ENCODE data around the gene EFHC1. TPM values are rescaled to one million over a fixed set of nuclear protein-coding genes. Genes with fewer than 3 reads are reported as not detected.

EFHC1 gene
- total RNA-seq, 4 donors from 2014 or later: 14.0 to 63.0 (median 27.6) TPM

DNA sequence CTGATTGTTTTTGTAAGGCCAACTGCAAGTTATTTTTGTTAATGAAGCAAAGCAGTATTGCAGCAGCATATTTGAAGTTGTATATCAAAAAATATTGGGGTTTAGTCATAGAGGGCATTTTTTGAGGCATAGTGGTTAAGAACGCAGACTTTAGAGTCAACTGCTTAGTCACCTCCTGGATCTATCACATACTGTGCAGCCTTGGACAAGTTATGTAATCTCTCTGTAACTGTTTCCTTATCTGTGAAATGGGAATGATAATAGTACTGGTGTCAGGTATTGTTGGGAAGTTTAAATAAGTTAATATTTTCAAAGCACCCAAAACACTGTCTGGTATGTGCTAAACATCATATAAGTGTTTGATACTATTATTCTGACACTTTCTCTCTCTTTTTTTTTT lies 27.2 kb upstream of the EFHC1 start:
- Histone ChIP-seq H3K9me3 (no peaks in the 10 kb centered on the region), H3K36me3 (no peaks in the 10 kb centered on the region), H3K27ac (no peak overlapping the region), H3K27me3 (no peaks in the 10 kb centered on the region), H3K4me1 (peaks cover 18% of the 10 kb centered on the region), H3K4me3 (no peak overlapping the region)
- no peak for DNase-seq (ENCODE audit: low spot score in 2 of 2)
- WGBS: 57% methylated on average over 1 of the region's 1 CpG
- TF ChIP-seq, protein P1, sequence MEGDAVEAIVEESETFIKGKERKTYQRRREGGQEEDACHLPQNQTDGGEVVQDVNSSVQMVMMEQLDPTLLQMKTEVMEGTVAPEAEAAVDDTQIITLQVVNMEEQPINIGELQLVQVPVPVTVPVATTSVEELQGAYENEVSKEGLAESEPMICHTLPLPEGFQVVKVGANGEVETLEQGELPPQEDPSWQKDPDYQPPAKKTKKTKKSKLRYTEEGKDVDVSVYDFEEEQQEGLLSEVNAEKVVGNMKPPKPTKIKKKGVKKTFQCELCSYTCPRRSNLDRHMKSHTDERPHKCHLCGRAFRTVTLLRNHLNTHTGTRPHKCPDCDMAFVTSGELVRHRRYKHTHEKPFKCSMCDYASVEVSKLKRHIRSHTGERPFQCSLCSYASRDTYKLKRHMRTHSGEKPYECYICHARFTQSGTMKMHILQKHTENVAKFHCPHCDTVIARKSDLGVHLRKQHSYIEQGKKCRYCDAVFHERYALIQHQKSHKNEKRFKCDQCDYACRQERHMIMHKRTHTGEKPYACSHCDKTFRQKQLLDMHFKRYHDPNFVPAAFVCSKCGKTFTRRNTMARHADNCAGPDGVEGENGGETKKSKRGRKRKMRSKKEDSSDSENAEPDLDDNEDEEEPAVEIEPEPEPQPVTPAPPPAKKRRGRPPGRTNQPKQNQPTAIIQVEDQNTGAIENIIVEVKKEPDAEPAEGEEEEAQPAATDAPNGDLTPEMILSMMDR (IDR thresholded peaks at IDR 0.05): no peak
- TF ChIP-seq EP300 (IDR thresholded peaks at IDR 0.05): no peak
- TF ChIP-seq POLR2AphosphoS5 (IDR thresholded peaks at IDR 0.05): no peak
- no peak for TF ChIP-seq POLR2A (IDR thresholded peaks at IDR 0.05)

DNA sequence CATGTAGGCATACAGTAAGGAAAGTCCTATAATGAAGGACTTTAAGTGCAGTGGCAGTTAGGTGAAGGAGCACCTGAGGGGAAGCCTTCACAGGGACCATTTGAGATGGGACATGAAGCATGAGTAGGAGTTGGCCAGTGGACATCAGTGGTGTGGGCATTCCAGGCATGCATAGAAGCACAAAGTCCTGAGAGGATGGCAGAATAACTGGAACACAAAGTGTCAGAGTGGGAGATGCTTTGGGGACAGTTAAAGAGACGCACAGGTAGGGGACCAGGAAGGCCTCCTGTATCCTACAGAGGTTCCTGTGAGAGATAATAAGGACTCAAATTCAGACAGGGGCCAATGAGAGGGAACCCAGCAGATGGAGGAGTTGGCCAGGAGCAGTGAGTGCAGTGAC lies 26.4 kb upstream of the EFHC1 start:
- H3K27me3 ChIP-seq: no peaks in the 10 kb centered on the region
- TF ChIP-seq POLR2A (IDR thresholded peaks at IDR 0.05) (no peak), POLR2AphosphoS5 (IDR thresholded peaks at IDR 0.05) (no peak), EP300 (IDR thresholded peaks at IDR 0.05) (no peak)
- TF ChIP-seq, protein P1 (IDR thresholded peaks at IDR 0.05): no peak
- no peaks in the 10 kb centered on the region for H3K36me3 ChIP-seq
- H3K9me3 ChIP-seq: no peaks in the 10 kb centered on the region
- no peak for DNase-seq (ENCODE audit: low spot score in 2 of 2)
- H3K4me1 ChIP-seq: peaks cover 18% of the 10 kb centered on the region
- no peak overlapping the region for H3K4me3 ChIP-seq
- WGBS: 96% methylated on average over 1 of the region's 1 CpG
- no peak overlapping the region for H3K27ac ChIP-seq

DNA sequence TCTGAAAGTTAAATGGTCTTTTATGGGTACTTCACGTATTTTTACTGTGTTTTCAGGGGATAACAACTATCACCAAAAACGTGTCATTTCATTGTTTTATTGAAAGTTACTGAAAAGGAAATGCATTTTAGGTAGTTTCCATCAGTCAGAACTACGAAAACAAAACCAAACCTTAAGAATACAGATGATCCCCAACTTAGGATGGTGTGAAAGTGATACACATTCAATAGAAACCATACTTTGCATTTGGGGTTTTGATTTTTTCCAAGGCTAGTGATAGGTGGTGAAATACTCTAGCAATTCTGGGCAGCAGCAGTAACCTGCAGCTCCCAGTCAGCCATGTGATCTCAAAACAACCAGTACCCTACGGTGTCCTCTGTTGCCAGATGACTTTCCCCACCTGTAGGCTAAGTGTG lies 25.9 kb upstream of the EFHC1 start:
- H3K4me3 ChIP-seq: no peak overlapping the region
- peaks cover 15% of the 10 kb centered on the region for H3K4me1 ChIP-seq
- DNase-seq (ENCODE audit: low spot score in 2 of 2): no peak
- H3K36me3 ChIP-seq: no peaks in the 10 kb centered on the region
- no peak for TF ChIP-seq POLR2AphosphoS5 (IDR thresholded peaks at IDR 0.05)
- TF ChIP-seq POLR2A (IDR thresholded peaks at IDR 0.05): no peak
- no peak for TF ChIP-seq EP300 (IDR thresholded peaks at IDR 0.05)
- TF ChIP-seq, protein P1 (IDR thresholded peaks at IDR 0.05): no peak
- H3K9me3 ChIP-seq: no peaks in the 10 kb centered on the region
- H3K27me3 ChIP-seq: no peaks in the 10 kb centered on the region
- WGBS: 88% methylated on average over 4 of the region's 4 CpGs
- no peak overlapping the region for H3K27ac ChIP-seq

DNA sequence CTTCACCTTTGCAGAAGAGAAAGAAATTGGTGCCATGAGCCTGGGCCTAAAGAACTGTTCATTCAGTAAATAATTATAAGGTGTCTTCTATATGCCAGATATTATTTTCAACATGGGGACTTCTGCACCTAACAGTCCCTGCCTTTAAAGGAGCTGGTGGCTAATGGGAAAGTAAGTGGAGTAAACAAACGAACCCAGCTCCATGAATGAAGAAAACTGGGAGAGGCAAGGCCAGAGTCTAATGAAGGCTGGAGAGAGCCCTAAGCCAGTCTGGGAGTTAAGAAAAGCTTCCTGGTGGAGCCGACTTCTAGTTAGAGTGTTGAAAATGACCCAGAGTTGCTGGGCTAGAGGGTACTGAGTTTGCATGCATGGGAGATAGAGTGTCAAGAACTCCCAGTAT lies 24.2 kb upstream of the EFHC1 start:
- H3K36me3 ChIP-seq: no peaks in the 10 kb centered on the region
- no peak for DNase-seq (ENCODE audit: low spot score in 2 of 2)
- WGBS: 93% methylated on average over 2 of the region's 2 CpGs
- H3K27me3 ChIP-seq: no peaks in the 10 kb centered on the region
- H3K9me3 ChIP-seq: no peaks in the 10 kb centered on the region
- no peak overlapping the region for H3K4me3 ChIP-seq
- no peak for TF ChIP-seq POLR2AphosphoS5 (IDR thresholded peaks at IDR 0.05)
- TF ChIP-seq, protein P1 (IDR thresholded peaks at IDR 0.05): no peak
- TF ChIP-seq EP300 (IDR thresholded peaks at IDR 0.05): no peak
- TF ChIP-seq POLR2A (IDR thresholded peaks at IDR 0.05): no peak
- H3K4me1 ChIP-seq: peaks cover under 1% of the 10 kb centered on the region
- no peak overlapping the region for H3K27ac ChIP-seq

DNA sequence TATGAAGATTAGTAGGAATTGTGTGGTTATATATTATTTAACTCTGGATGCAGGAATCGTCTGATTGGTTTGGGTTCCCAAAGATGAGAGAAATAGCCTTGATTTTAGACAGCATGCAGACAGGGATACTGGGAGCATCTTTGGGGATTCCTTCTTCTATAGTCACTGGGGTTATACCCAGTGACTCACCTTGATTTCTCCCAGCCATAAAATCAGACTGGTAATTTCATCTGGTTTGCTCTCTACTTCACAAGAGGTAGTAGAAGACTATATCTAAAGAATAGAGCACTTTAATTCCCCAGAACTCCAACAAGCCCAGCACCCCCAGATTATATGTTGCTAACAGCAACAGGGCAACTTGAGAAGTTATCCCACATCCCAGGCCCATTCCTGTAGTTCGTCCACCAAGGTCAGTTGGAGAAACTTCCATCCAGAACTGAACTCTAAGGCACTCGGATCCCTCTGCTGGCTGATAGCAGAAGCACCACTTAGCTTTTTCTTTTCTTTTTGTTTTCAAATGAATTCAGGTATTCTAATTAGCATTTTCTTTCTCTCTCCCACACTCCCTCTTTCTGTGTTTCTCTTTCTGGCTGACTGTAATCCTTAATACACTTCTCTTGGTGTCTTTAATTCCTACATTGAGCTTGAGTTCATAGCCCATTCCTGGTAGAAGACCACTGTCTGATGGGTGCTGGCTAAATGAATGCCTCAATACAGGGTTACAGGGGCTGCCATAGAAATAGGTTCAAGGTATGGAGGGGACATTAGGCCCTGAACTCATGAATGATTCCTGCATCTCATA lies 20.4 kb upstream of the EFHC1 start:
- no peak for DNase-seq (ENCODE audit: low spot score in 2 of 2)
- no peak for TF ChIP-seq EP300 (IDR thresholded peaks at IDR 0.05)
- TF ChIP-seq, protein P1 (IDR thresholded peaks at IDR 0.05): peak; percentile 18 to 71
- no peak overlapping the region for H3K4me3 ChIP-seq
- H3K9me3 ChIP-seq: no peaks in the 10 kb centered on the region
- no peaks in the 10 kb centered on the region for H3K27me3 ChIP-seq
- H3K27ac ChIP-seq: no peak overlapping the region
- 35% methylated on average over 3 of the region's 3 CpGs for WGBS
- peaks cover 13% of the 10 kb centered on the region for H3K4me1 ChIP-seq
- H3K36me3 ChIP-seq: peaks cover 7% of the 10 kb centered on the region
